Fibroblast of lung (primary cell): ENCODE data around the gene MTR. TPM values are rescaled to one million over a fixed set of nuclear protein-coding genes. Genes with fewer than 3 reads are reported as not detected.

Source experiments
- DNase-seq, 2 donors: peaks; one replicate each; pipeline versions ENCODE4 v3.0.0 to v3.0.0-alpha.2; 2010; ENCODE audit warnings: low read depth in 2 of 2
- H2AFZ ChIP-seq: 2 replicates; pipeline ENCODE4 v1.5.1; 2012; ENCODE audit warnings: low read length, control low read depth, inconsistent platforms
- H3K27ac ChIP-seq: 2 replicates; pipeline ENCODE4 v1.5.1; 2011; ENCODE audit warnings: low read length, control low read depth; ENCODE audit not compliant: insufficient read depth
- H3K27me3 ChIP-seq: 2 replicates; pipeline ENCODE4 v1.5.1; 2011; ENCODE audit warnings: mild to moderate bottlenecking, low read length; ENCODE audit not compliant: control insufficient read depth, insufficient read depth
- H3K36me3 ChIP-seq: 2 replicates; pipeline ENCODE4 v1.5.1; 2011; ENCODE audit warnings: low read length; ENCODE audit not compliant: control insufficient read depth, insufficient read depth
- H3K4me1 ChIP-seq: 2 replicates; pipeline ENCODE4 v1.5.1; 2011; ENCODE audit warnings: low read length; ENCODE audit not compliant: control insufficient read depth, insufficient read depth; ENCODE audit errors: extremely low read depth
- H3K4me2 ChIP-seq: 2 replicates; pipeline ENCODE4 v1.5.1; 2011; ENCODE audit warnings: low read length, control low read depth; ENCODE audit not compliant: insufficient read depth; ENCODE audit errors: extremely low read depth
- H3K4me3 ChIP-seq, 4 experiments: fragments of 200-600 bp in 1 of 4; sonication (generic) in 1 of 4; replicated peaks in 1 of 4; 2 replicates each; pipeline ENCODE4 v1.5.1; 2011 to 2016; ENCODE audit warnings: low read length in 4 of 4, low read depth in 3 of 4, mild to moderate bottlenecking in 3 of 4, control low read depth in 2 of 4, inconsistent platforms in 1 of 4, mixed read lengths in 1 of 4; ENCODE audit not compliant: insufficient read depth in 1 of 4; ENCODE audit errors: control extremely low read depth in 1 of 4
- H3K79me2 ChIP-seq: 2 replicates; pipeline ENCODE4 v1.5.1; 2012; ENCODE audit warnings: mild to moderate bottlenecking, low read length, inconsistent platforms; ENCODE audit not compliant: control insufficient read depth, insufficient read depth
- H3K9ac ChIP-seq: 2 replicates; pipeline ENCODE4 v1.5.1; 2011; ENCODE audit warnings: mild to moderate bottlenecking, low read length, control low read depth; ENCODE audit not compliant: insufficient read depth
- H3K9me3 ChIP-seq: 2 replicates; pipeline ENCODE4 v1.5.1; 2012; ENCODE audit warnings: low read depth, low read length; ENCODE audit not compliant: control insufficient read depth, insufficient read depth
- H4K20me1 ChIP-seq: 2 replicates; pipeline ENCODE4 v1.5.1; 2011; ENCODE audit warnings: low read length; ENCODE audit not compliant: control insufficient read depth, insufficient read depth; ENCODE audit errors: extremely low read depth
- CTCF ChIP-seq, 2 donors: IDR thresholded peaks in 1 of 2; conservative IDR thresholded peaks in 1 of 2; 1 replicate in 1 of 2; 2 replicates in 1 of 2; pipeline ENCODE4 v1.5.1; 2011 to 2012; ENCODE audit warnings: low read length in 2 of 2, control low read depth in 1 of 2, inconsistent platforms in 1 of 2, low read depth in 1 of 2, mild to moderate bottlenecking in 1 of 2
- EZH2 ChIP-seq: IDR thresholded peaks from 2 replicates; pipeline ENCODE4 v1.5.1; 2012; ENCODE audit warnings: low read length, control low read depth, mild to moderate bottlenecking; ENCODE audit errors: missing control alignments
- polyA plus RNA-seq, 2 donors: library from polyadenylated mRNA; depleted of rRNA in 1 of 2; stranded (reverse) in 1 of 2; unstranded in 1 of 2; fragments of >200 nt; gene quantifications; 2 replicates each; pipeline ENCODE4 v1.2.1, GENCODE V29; 2011 to 2012; ENCODE audit warnings: missing spikeins in 1 of 2
- total RNA-seq: library from RNA; depleted of rRNA; stranded (reverse); fragments of >200 nt; gene quantifications from 2 replicates; pipeline ENCODE4 v1.2.1, GENCODE V29; 2014

The MTR gene
- total and polyA plus RNA-seq, 2 donors (not counting 1 experiment from before 2014, with no cell fraction given) = 20.0 to 32.2 TPM

- Histone ChIP-seq H3K4me2 (no peak overlapping the region), H4K20me1 (no peaks in the 10 kb centered on the region), H3K9ac (no peak overlapping the region), H3K4me1 (no peaks in the 10 kb centered on the region), H3K9me3 (no peaks in the 10 kb centered on the region), H3K4me3 (no peak overlapping the region), H3K27ac (no peak overlapping the region), H3K27me3 (no peaks in the 10 kb centered on the region), H3K79me2 (no peaks in the 10 kb centered on the region), H3K36me3 (no peaks in the 10 kb centered on the region), H2AFZ (no peak overlapping the region)
- DNase-seq = no peak
- TF ChIP-seq EZH2 (no peak), CTCF (conservative IDR thresholded peaks at IDR 0.05 in 1 of 2, IDR thresholded peaks at IDR 0.05 in 1 of 2; ENCODE audit: low read depth in 1 of 2, low read length in 2 of 2) (no peak)
Observed at GRCh38 chr1:236751935-236752334, 43.2 kb upstream of the MTR start.

GRCh38 chr1:236753516-236753915, 41.6 kb upstream of the MTR start:
- H3K4me2 ChIP-seq = no peak overlapping the region
- TF ChIP-seq CTCF (conservative IDR thresholded peaks at IDR 0.05 in 1 of 2, IDR thresholded peaks at IDR 0.05 in 1 of 2; ENCODE audit: low read depth in 1 of 2, low read length in 2 of 2) (peak; percentile 21 to 29), EZH2 (no peak)
- no peaks in the 10 kb centered on the region for H3K4me1 ChIP-seq
- H2AFZ ChIP-seq = no peak overlapping the region
- peak; percentile 6 to 56 for DNase-seq
- H3K4me3 ChIP-seq = no peak overlapping the region
- no peaks in the 10 kb centered on the region for H4K20me1 ChIP-seq
- H3K79me2 ChIP-seq = no peaks in the 10 kb centered on the region
- no peak overlapping the region for H3K27ac ChIP-seq
- no peaks in the 10 kb centered on the region for H3K27me3 ChIP-seq
- H3K36me3 ChIP-seq = no peaks in the 10 kb centered on the region
- H3K9me3 ChIP-seq = no peaks in the 10 kb centered on the region
- no peak overlapping the region for H3K9ac ChIP-seq

GRCh38 chr1:236753964-236754363, 41.1 kb upstream of the MTR start:
- no peak overlapping the region for H2AFZ ChIP-seq
- H3K27ac ChIP-seq = no peak overlapping the region
- H3K79me2 ChIP-seq = no peaks in the 10 kb centered on the region
- H3K4me2 ChIP-seq = no peak overlapping the region
- H3K9ac ChIP-seq = no peak overlapping the region
- no peak for DNase-seq
- H4K20me1 ChIP-seq = no peaks in the 10 kb centered on the region
- H3K4me3 ChIP-seq = no peak overlapping the region
- TF ChIP-seq CTCF (conservative IDR thresholded peaks at IDR 0.05 in 1 of 2, IDR thresholded peaks at IDR 0.05 in 1 of 2; ENCODE audit: low read depth in 1 of 2, low read length in 2 of 2) (no peak), EZH2 (no peak)
- no peaks in the 10 kb centered on the region for H3K36me3 ChIP-seq
- no peaks in the 10 kb centered on the region for H3K4me1 ChIP-seq
- no peaks in the 10 kb centered on the region for H3K27me3 ChIP-seq
- H3K9me3 ChIP-seq = no peaks in the 10 kb centered on the region
